Measurements from ENCODE around the gene CACNA2D3. TPM values are rescaled to one million over a fixed set of nuclear protein-coding genes. Genes with fewer than 3 reads are reported as not detected.

The CACNA2D3 gene
- total RNA-seq, 2 donors from 2014 or later, result not detected

- Mint-ChIP-seq H3K27ac (no peak overlapping the region), H3K4me1 (no peaks in the 10 kb centered on the region), H3K36me3 (ENCODE audit: low read depth) (no peaks in the 10 kb centered on the region), H3K4me3 (no peak overlapping the region), H3K27me3 (peaks cover 3% of the 10 kb centered on the region), H3K9me3 (peaks cover 6% of the 10 kb centered on the region)
- no peak for ATAC-seq (replicated peaks)
Observed at GRCh38 chr3:55060896-55061719, 938.8 kb downstream of the CACNA2D3 start.

- Mint-ChIP-seq H3K27me3 (peaks cover 3% of the 10 kb centered on the region), H3K9me3 (peaks cover 3% of the 10 kb centered on the region), H3K4me1 (no peaks in the 10 kb centered on the region), H3K4me3 (no peak overlapping the region), H3K27ac (no peak overlapping the region), H3K36me3 (ENCODE audit: low read depth) (no peaks in the 10 kb centered on the region)
- ATAC-seq (replicated peaks), result no peak
Observed at GRCh38 chr3:55061720-55062034, 939.3 kb downstream of the CACNA2D3 start.

DNA sequence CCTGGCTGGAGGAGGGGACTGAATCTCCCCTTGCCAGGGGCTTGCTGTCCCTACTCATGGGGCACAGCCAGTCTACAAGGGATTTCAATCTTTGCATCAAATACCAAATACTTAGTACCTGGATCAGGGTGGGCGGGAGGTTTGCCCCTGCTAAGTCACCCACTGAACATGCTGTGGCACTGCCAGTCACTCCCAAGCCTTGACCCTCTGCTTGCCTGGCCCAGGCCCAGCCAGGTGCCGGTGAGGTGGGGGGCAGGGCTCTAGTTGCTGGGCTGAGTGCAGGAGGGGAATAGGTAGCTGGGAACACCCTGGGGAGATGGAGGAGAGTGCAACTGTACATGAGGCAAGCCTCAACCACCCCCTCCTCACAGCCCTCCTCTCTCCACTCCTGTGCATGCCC is 941.8 kb downstream of the CACNA2D3 start:
- Mint-ChIP-seq H3K27ac (no peak overlapping the region), H3K36me3 (ENCODE audit: low read depth) (no peaks in the 10 kb centered on the region), H3K4me1 (no peaks in the 10 kb centered on the region), H3K27me3 (peaks cover 3% of the 10 kb centered on the region), H3K9me3 (peaks cover 3% of the 10 kb centered on the region), H3K4me3 (no peak overlapping the region)
- no peak for ATAC-seq (replicated peaks)

DNA sequence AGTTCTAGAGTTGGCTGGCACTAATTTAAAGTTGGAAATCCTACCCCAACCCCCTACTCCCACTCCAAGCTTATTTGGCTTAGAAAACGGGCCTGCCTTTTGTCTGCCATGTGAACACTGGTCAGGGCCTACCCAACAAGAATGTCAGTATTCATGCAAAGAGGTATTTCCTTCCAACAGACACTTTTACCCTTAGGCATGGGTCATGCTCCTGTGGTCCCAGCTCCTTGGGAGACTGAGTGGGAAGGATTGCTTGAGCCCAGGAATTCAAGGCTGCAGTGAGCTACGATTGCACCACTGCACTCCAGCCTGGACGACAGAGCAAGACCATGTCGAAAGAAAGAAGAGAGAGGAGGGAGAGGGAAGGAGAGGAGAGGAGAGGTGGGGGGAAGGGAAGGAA is 943.0 kb downstream of the CACNA2D3 start:
- Mint-ChIP-seq H3K4me3 (no peak overlapping the region), H3K9me3 (no peaks in the 10 kb centered on the region), H3K36me3 (ENCODE audit: low read depth) (no peaks in the 10 kb centered on the region), H3K4me1 (no peaks in the 10 kb centered on the region), H3K27me3 (no peaks in the 10 kb centered on the region), H3K27ac (no peak overlapping the region)
- ATAC-seq (replicated peaks), result no peak

DNA sequence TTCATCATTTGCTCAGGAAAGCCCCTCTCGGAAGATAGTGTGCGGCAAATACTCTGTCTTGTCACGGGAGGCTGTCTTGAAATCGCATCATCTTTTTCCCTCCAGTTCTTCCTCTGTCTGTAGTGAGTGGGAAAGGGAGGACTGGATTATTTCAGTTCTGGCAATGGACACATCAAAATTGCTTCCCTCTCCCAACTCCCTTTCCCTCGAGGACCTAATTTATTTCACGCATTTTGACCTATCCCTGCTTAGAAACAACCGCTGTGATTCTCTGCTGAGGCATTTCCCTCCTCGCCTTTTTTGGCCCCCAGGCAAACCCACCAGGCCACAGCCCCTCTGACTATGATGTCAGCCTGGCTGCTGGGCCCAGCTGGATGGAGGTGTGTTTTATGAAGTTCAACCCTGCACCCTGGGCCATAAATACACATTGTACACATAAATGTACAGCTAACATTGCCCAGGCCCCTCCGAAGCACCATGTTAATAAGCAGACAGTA is 944.2 kb downstream of the CACNA2D3 start:
- no peaks in the 10 kb centered on the region for H3K27me3 Mint-ChIP-seq
- H3K4me3 Mint-ChIP-seq, result no peak overlapping the region
- peaks cover under 1% of the 10 kb centered on the region for H3K9me3 Mint-ChIP-seq
- no peaks in the 10 kb centered on the region for H3K36me3 Mint-ChIP-seq (ENCODE audit: low read depth)
- no peak for ATAC-seq (replicated peaks)
- H3K27ac Mint-ChIP-seq, result no peak overlapping the region
- H3K4me1 Mint-ChIP-seq, result no peaks in the 10 kb centered on the region

GRCh38 chr3:55069950-55070349 is 947.6 kb downstream of the CACNA2D3 start:
- H3K27me3 Mint-ChIP-seq, result no peaks in the 10 kb centered on the region
- H3K9me3 Mint-ChIP-seq, result peaks cover 4% of the 10 kb centered on the region
- H3K36me3 Mint-ChIP-seq (ENCODE audit: low read depth), result no peaks in the 10 kb centered on the region
- H3K4me1 Mint-ChIP-seq, result no peaks in the 10 kb centered on the region
- no peak for ATAC-seq (replicated peaks)
- no peak overlapping the region for H3K27ac Mint-ChIP-seq
- no peak overlapping the region for H3K4me3 Mint-ChIP-seq

GRCh38 chr3:55074796-55075195 is 952.4 kb downstream of the CACNA2D3 start:
- Mint-ChIP-seq H3K36me3 (ENCODE audit: low read depth) (no peaks in the 10 kb centered on the region), H3K27me3 (no peaks in the 10 kb centered on the region), H3K4me1 (no peaks in the 10 kb centered on the region), H3K27ac (no peak overlapping the region), H3K9me3 (peaks cover 4% of the 10 kb centered on the region), H3K4me3 (no peak overlapping the region)
- no peak for ATAC-seq (replicated peaks)

DNA sequence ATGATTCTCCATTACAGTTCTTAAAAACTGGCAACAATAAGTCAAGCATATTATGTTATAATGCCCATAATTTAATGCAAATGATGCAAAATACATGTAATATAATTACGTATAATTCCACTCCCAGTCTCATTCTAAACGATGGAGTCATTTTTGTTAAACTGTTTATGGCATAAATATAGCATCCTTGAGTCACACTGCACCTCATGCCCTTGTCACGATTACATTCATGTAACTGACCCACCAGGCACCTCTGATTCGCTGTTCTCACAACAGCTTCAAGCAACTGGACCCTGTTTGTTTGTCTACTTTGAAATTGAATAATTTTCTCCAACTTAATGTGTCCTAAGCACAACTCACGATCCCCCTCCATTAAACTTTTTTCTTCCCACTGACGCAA is 953.5 kb downstream of the CACNA2D3 start:
- Mint-ChIP-seq H3K36me3 (ENCODE audit: low read depth) (no peaks in the 10 kb centered on the region), H3K27me3 (no peaks in the 10 kb centered on the region), H3K9me3 (peaks cover 4% of the 10 kb centered on the region), H3K4me3 (no peak overlapping the region), H3K4me1 (no peaks in the 10 kb centered on the region), H3K27ac (no peak overlapping the region)
- no peak for ATAC-seq (replicated peaks)

GRCh38 chr3:55077726-55078125 is 955.4 kb downstream of the CACNA2D3 start:
- H3K9me3 Mint-ChIP-seq, result no peaks in the 10 kb centered on the region
- no peaks in the 10 kb centered on the region for H3K27me3 Mint-ChIP-seq
- no peaks in the 10 kb centered on the region for H3K4me1 Mint-ChIP-seq
- no peak overlapping the region for H3K27ac Mint-ChIP-seq
- no peaks in the 10 kb centered on the region for H3K36me3 Mint-ChIP-seq (ENCODE audit: low read depth)
- ATAC-seq (replicated peaks), result no peak
- H3K4me3 Mint-ChIP-seq, result no peak overlapping the region

DNA sequence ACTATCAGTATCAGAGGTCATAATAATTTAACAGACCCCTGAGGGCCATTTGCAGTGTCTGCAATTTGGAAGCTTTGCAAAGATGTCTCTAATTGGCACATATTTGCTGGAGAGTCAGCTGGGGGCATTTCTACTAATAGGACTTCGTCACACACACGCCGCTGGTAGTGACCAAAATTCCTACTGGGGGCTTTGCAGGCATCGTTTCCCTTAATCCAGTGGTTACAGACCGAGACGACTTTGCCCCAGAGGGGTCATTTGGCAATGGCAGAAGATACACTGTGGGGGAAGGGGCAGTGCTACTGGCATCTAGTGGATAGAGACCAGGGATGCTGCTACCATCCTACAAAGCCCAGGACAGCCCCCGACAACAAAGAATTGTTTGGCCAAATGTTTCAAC is 956.5 kb downstream of the CACNA2D3 start:
- H3K36me3 Mint-ChIP-seq (ENCODE audit: low read depth), result no peaks in the 10 kb centered on the region
- H3K4me1 Mint-ChIP-seq, result no peaks in the 10 kb centered on the region
- H3K27ac Mint-ChIP-seq, result no peak overlapping the region
- no peak for ATAC-seq (replicated peaks)
- H3K9me3 Mint-ChIP-seq, result no peaks in the 10 kb centered on the region
- no peaks in the 10 kb centered on the region for H3K27me3 Mint-ChIP-seq
- no peak overlapping the region for H3K4me3 Mint-ChIP-seq

DNA sequence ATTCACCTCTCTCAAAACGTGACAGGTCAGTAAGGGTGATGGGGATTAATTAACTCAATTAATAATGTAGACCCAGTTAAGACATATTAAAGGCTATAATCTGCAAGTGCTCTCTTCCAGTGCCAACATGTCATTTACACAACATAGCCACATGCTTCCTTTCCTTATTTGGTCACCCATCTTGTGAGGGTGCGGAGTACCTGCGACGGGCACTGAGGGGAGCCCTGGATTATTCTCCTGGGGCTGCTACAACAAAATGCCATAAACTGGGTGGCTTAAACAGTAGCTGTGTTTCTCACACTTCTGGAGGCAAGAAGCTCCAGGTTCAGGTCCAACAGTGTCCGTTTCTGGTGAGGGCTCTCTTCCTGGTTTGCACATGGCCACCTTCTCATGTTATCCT is 962.9 kb downstream of the CACNA2D3 start:
- Mint-ChIP-seq H3K36me3 (ENCODE audit: low read depth) (no peaks in the 10 kb centered on the region), H3K27me3 (no peaks in the 10 kb centered on the region), H3K27ac (no peak overlapping the region), H3K4me3 (no peak overlapping the region), H3K4me1 (no peaks in the 10 kb centered on the region), H3K9me3 (no peaks in the 10 kb centered on the region)
- ATAC-seq (replicated peaks), result no peak

- no peak for ATAC-seq (replicated peaks)
- H3K4me3 Mint-ChIP-seq, result no peak overlapping the region
- H3K9me3 Mint-ChIP-seq, result no peaks in the 10 kb centered on the region
- no peak overlapping the region for H3K27ac Mint-ChIP-seq
- H3K27me3 Mint-ChIP-seq, result no peaks in the 10 kb centered on the region
- no peaks in the 10 kb centered on the region for H3K36me3 Mint-ChIP-seq (ENCODE audit: low read depth)
- no peaks in the 10 kb centered on the region for H3K4me1 Mint-ChIP-seq
Observed at GRCh38 chr3:55089211-55089610, 966.9 kb downstream of the CACNA2D3 start.

- Mint-ChIP-seq H3K27ac (no peak overlapping the region), H3K36me3 (ENCODE audit: low read depth) (no peaks in the 10 kb centered on the region), H3K4me3 (no peak overlapping the region), H3K9me3 (peaks cover 3% of the 10 kb centered on the region), H3K27me3 (no peaks in the 10 kb centered on the region), H3K4me1 (no peaks in the 10 kb centered on the region)
- ATAC-seq (replicated peaks), result no peak
Observed at GRCh38 chr3:55090291-55090690, 967.9 kb downstream of the CACNA2D3 start.

DNA sequence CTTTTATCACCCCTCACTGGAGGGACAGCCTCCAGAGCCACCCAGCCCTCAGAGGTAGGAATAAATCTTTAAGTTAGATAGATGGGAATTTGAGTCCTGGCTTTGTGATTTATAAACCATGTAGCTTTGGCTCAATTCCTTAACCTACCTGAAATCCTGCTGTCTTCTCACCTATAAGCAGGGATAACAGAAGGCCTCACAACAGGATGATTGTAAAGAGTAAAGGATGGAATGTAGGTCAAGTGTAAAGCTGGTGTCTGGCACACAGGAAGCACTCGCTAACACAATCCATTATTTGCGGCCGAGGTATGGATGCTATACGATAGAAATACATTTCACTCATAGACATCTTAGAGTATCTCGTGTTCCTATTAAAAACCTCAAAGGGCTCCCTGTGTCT is 968.4 kb downstream of the CACNA2D3 start:
- Mint-ChIP-seq H3K27me3 (no peaks in the 10 kb centered on the region), H3K27ac (no peak overlapping the region), H3K4me1 (no peaks in the 10 kb centered on the region), H3K9me3 (peaks cover 3% of the 10 kb centered on the region), H3K36me3 (ENCODE audit: low read depth) (no peaks in the 10 kb centered on the region), H3K4me3 (no peak overlapping the region)
- ATAC-seq (replicated peaks), result no peak

- Mint-ChIP-seq H3K4me3 (no peak overlapping the region), H3K27me3 (no peaks in the 10 kb centered on the region), H3K9me3 (peaks cover 7% of the 10 kb centered on the region), H3K36me3 (ENCODE audit: low read depth) (no peaks in the 10 kb centered on the region), H3K4me1 (no peaks in the 10 kb centered on the region), H3K27ac (no peak overlapping the region)
- ATAC-seq (replicated peaks), result no peak
Observed at GRCh38 chr3:55091381-55092225, 969.3 kb downstream of the CACNA2D3 start.

Data from activated T-helper 17 cell treated with anti-CD3 and anti-CD28 coated beads, Interleukin-2, amount 50 U/mL, for 72 hours (primary cell).